Heart left ventricle (tissue), 16 donors: ENCODE data around the gene SCYGR3. TPM values are rescaled to one million over a fixed set of nuclear protein-coding genes. Genes with fewer than 3 reads are reported as not detected.

Experiments used
- ATAC-seq, 4 donors: fragments of 200-7000 bp; cut with Tn5 transposase; one replicate each; pipeline ENCODE4 v1.9.1; 2020 to 2022; ENCODE audit warnings: moderate library complexity in 4 of 4, mild to moderate bottlenecking in 3 of 4, moderate number of reproducible peaks in 1 of 4
- DNase-seq, 5 donors: peaks; one replicate each; pipeline ENCODE4 v3.0.0-alpha.2; 2020
- H3K27ac ChIP-seq, 12 donors: fragments of 200-600 bp; sonication (generic) in 4 of 12; one replicate each; pipeline versions ENCODE4 v1.5.0 to v1.8.0; 2016 to 2022; ENCODE audit warnings: mild to moderate bottlenecking in 2 of 12
- H3K27me3 ChIP-seq, 9 donors: fragments of 200-600 bp; sonication (generic) in 2 of 9; one replicate each; pipeline versions ENCODE4 v1.5.1 to v1.8.0; 2016 to 2022; ENCODE audit warnings: mild to moderate bottlenecking in 3 of 9
- H3K36me3 ChIP-seq, 9 donors: fragments of 200-600 bp; sonication (generic) in 2 of 9; one replicate each; pipeline versions ENCODE4 v1.5.0 to v1.8.0; 2018 to 2022; ENCODE audit warnings: mild to moderate bottlenecking in 2 of 9
- H3K4me1 ChIP-seq, 12 donors: fragments of 200-600 bp; sonication (generic) in 4 of 12; one replicate each; pipeline versions ENCODE4 v1.5.0 to v1.8.0; 2016 to 2022; ENCODE audit warnings: mild to moderate bottlenecking in 3 of 12
- H3K4me3 ChIP-seq, 12 donors: fragments of 200-600 bp; sonication (generic) in 4 of 12; one replicate each; pipeline versions ENCODE4 v1.5.0 to v1.8.0; 2017 to 2022; ENCODE audit warnings: mild to moderate bottlenecking in 9 of 12, moderate library complexity in 4 of 12
- H3K9me3 ChIP-seq, 12 donors: fragments of 200-600 bp; sonication (generic) in 4 of 12; one replicate each; pipeline versions ENCODE4 v1.5.0 to v1.8.0; 2016 to 2022; ENCODE audit warnings: mild to moderate bottlenecking in 1 of 12
- CTCF ChIP-seq, 12 donors: fragments of 200-600 bp; sonication (generic) in 4 of 12; IDR thresholded peaks; one replicate each; pipeline versions ENCODE4 v1.5.0 to v1.8.0; 2018 to 2022; ENCODE audit warnings: antibody characterized with exemption in 12 of 12, mild to moderate bottlenecking in 5 of 12
- POLR2A ChIP-seq, 2 donors: fragments of 450-650 bp; IDR thresholded peaks; one replicate each; pipeline ENCODE4 v1.6.1; 2017; ENCODE audit warnings: antibody characterized with exemption in 2 of 2, mild to moderate bottlenecking in 2 of 2, moderate library complexity in 2 of 2
- WGBS, 4 donors: extraction: QIAGEN DNeasy Blood & Tissue Kit in 2 of 4; methylation state at CpG; one replicate each; pipeline versions ENCODE4 v1.1.5 to v1.1.7; 2013 to 2018; 5-methylcytosine and 5-hydroxymethylcytosine counted together
- intact Hi-C, 10 donors: fragments of 100-400 bp; cut with DNase I; formaldehyde crosslinking; loops; one replicate each; pipeline versions ENCODE4 v1.11.1 to v1.14.2; 2022
- polyA plus RNA-seq, 2 donors: library from polyadenylated mRNA; stranded (reverse); fragments of 200-250 nt; gene quantifications; one replicate each; pipeline ENCODE4 v1.2.3, GENCODE V29; 2013
- total RNA-seq, 9 donors: library from RNA; depleted of rRNA in 2 of 9; stranded (reverse); fragments of >200 nt in 2 of 9; fragmentation: NEBNext Ultra II Directional in 3 of 9; extraction: Animal tissue kit (Norgen Biotek cat#: 25700) in 3 of 9; gene quantifications; one replicate each; pipeline versions ENCODE4 v1.1.0 to v1.2.4, GENCODE V29; 2016 to 2023
- donor health status: ischemic (EF 13 %, LVEDD 7.1; RV severe dilation, severe dysfunction).
- donor health status: healthy with polysubstance abuse.
- donor health status: DM: no; HTN: yes; CAD: no.
- donor health status: DM: no; HTN: no; CAD: no.
- donor health status: ischemic (EF 25% LVEDD 6.9; RV normal size, moderate dysfunction).
- donor health status: ischemic (EF 25% LVEDD 5.7; RV mildly dilated, moderate dysfunction).
- donor health status: healthy.
- donor health status: DM: yes; HTN: yes; CAD: no.
- donor health status: ischemic (EF 35%, LVEDD 5.7; RV mildly dilated, moderate dysfunction).
- donor health status: nonischemic (EF 11% LVEDD 7.7; RV severe dilation, severe dysfunction).
- donor health status: DM: yes; HTN: yes; CAD: no.
- donor health status: PGD.
- donor health status: ischemic (EF 29% LVEDD 5.4; RV normal size, mild dysfunction).
- donor health status: nonischemic (EF 23%, LVEDD 6.1; RV moderate dilation, normal function).

The SCYGR3 gene
- total and polyA plus RNA-seq, 11 donors, result not detected

GRCh38 chr2:227630322-227630721, 15.7 kb upstream of the SCYGR3 start:
- no peak for ATAC-seq
- H3K27ac ChIP-seq, result no peak overlapping the region
- intact Hi-C loops, result no loop called here

GRCh38 chr2:227629435-227629834, 14.8 kb upstream of the SCYGR3 start:
- TF ChIP-seq POLR2A (IDR thresholded peaks at IDR 0.05) (no peak), CTCF (IDR thresholded peaks at IDR 0.05) (no peak)
- no peak overlapping the region for H3K27ac ChIP-seq
- intact Hi-C loops, result no loop called here
- no peaks in the 10 kb centered on the region for H3K9me3 ChIP-seq
- H3K27me3 ChIP-seq, result peaks cover 0 to 19% (median 0%) of the 10 kb centered on the region in 9 donors
- ATAC-seq (no peak), DNase-seq (no peak)
- WGBS, 4 donors, result 64 to 72% (median 70%) methylated on average over 7 of the region's 7 CpGs
- H3K4me1 ChIP-seq, result no peaks in the 10 kb centered on the region
- H3K4me3 ChIP-seq, result no peak overlapping the region
- no peaks in the 10 kb centered on the region for H3K36me3 ChIP-seq

More at GRCh38 chr2:227630322-227630721, 15.7 kb upstream of the SCYGR3 start:
- no peak for TF ChIP-seq POLR2A (IDR thresholded peaks at IDR 0.05)
- TF ChIP-seq CTCF (IDR thresholded peaks at IDR 0.05), result no peak
- Histone ChIP-seq H3K27me3 (peaks cover 0 to 19% (median 0%) of the 10 kb centered on the region in 9 donors), H3K4me1 (no peaks in the 10 kb centered on the region), H3K36me3 (no peaks in the 10 kb centered on the region), H3K9me3 (no peaks in the 10 kb centered on the region), H3K4me3 (no peak overlapping the region)
- WGBS, 4 donors, result 78 to 83% (median 81%) methylated on average over 3 of the region's 3 CpGs
- DNase-seq, result no peak

- H3K36me3 ChIP-seq, result no peaks in the 10 kb centered on the region
- H3K4me1 ChIP-seq, result no peaks in the 10 kb centered on the region
- 74 to 88% (median 86%) methylated on average over 3 of the region's 3 CpGs for WGBS, 4 donors
- no peak overlapping the region for H3K4me3 ChIP-seq
- ATAC-seq (no peak), DNase-seq (no peak)
- peaks cover 0 to 5% (median 0%) of the 10 kb centered on the region in 12 donors for H3K9me3 ChIP-seq
- intact Hi-C loops, result no loop called here
- no peak overlapping the region for H3K27ac ChIP-seq
- peaks cover 0 to 18% (median 0%) of the 10 kb centered on the region in 9 donors for H3K27me3 ChIP-seq
- TF ChIP-seq CTCF (IDR thresholded peaks at IDR 0.05), result no peak
- no peak for TF ChIP-seq POLR2A (IDR thresholded peaks at IDR 0.05)
Observed at GRCh38 chr2:227627769-227628168, 13.1 kb upstream of the SCYGR3 start.

GRCh38 chr2:227626580-227627151, 12.0 kb upstream of the SCYGR3 start:
- WGBS, 4 donors, result 90 to 95% (median 94%) methylated on average over 10 of the region's 10 CpGs
- Histone ChIP-seq H3K36me3 (no peaks in the 10 kb centered on the region), H3K9me3 (peaks cover 0 to 9% (median 3%) of the 10 kb centered on the region in 12 donors), H3K27ac (no peak overlapping the region), H3K27me3 (peaks cover 0 to 7% (median 0%) of the 10 kb centered on the region in 9 donors), H3K4me3 (no peak overlapping the region), H3K4me1 (no peaks in the 10 kb centered on the region)
- no peak for TF ChIP-seq POLR2A (IDR thresholded peaks at IDR 0.05)
- TF ChIP-seq CTCF (IDR thresholded peaks at IDR 0.05), result no peak
- no peak for ATAC-seq
- DNase-seq, result no peak
- intact Hi-C loops, result no loop called here
